ENCODE results near the gene RXRA.

- TF ChIP-seq EZH2 (IDR thresholded peaks at IDR 0.05; ENCODE audit: borderline replicate concordance, insufficient read depth, low read depth, low read length, poor library complexity, severe bottlenecking) (no peak), CTCF (IDR thresholded peaks at IDR 0.05) (no peak)
Observed at GRCh38 chr9:134369416-134370212, 43.4 kb downstream of the RXRA start.
